GM12878 (cell line): ENCODE measurements around the gene ADAT3. TPM values are rescaled to one million over a fixed set of nuclear protein-coding genes. Genes with fewer than 3 reads are reported as not detected.

Experiments
- ATAC-seq: fragments of 200-7000 bp; cut with Tn5 transposase; 3 replicates; pipeline ENCODE4 v1.9.1; 2020; ENCODE audit warnings: mild to moderate bottlenecking, moderate library complexity
- BruUV-seq: library from RNA; stranded (reverse); fragments of 400-500 nt; replicated peaks from 2 replicates; lab custom pipeline; 2021; lab: Mats Ljungman, UMichigan
- CTCF ChIA-PET: fragments of 300-600 bp; sonication (Branson Sonifier 250); formaldehyde crosslinking; extraction: SDS; loops from one replicate; lab custom pipeline; 2021; ENCODE audit warnings: inconsistent platforms; lab: Yijun Ruan, JAX
- POLR2A ChIA-PET: fragments of 350-600 bp; formaldehyde crosslinking; extraction: SDS; loops from one replicate; lab custom pipeline; 2021; ENCODE audit warnings: inconsistent platforms; lab: Charles Lee
- RAD21 ChIA-PET: fragments of 300-600 bp; sonication (Branson Sonifier 250); formaldehyde crosslinking; loops from one replicate; lab custom pipeline; 2023; ENCODE audit warnings: antibody characterized with exemption; ENCODE audit not compliant: unreplicated experiment; lab: Charles Lee
- SMC1A ChIA-PET: fragments of 300-600 bp; sonication (Branson Sonifier 250); formaldehyde crosslinking; loops from one replicate; lab custom pipeline; 2023; ENCODE audit not compliant: unreplicated experiment, uncharacterized antibody; lab: Charles Lee
- DNase-seq: peaks from one replicate; pipeline ENCODE4 v3.0.0-alpha.2; 2011; ENCODE audit warnings: low read depth, low spot score
- FAIRE-seq: peaks from 3 replicates; lab custom pipeline; 2011; peaks lifted over from hg19 to GRCh38; lab: Jason Lieb, UNC
- H2AFZ ChIP-seq: 2 replicates; pipeline ENCODE4 v1.6.0; 2011; ENCODE audit warnings: low read depth, low read length, control low read depth; ENCODE audit not compliant: control insufficient read depth
- H3K27ac ChIP-seq: 2 replicates; pipeline ENCODE4 v1.5.1; 2011; ENCODE audit warnings: control low read depth; ENCODE audit not compliant: control insufficient read depth, insufficient read depth
- H3K27me3 ChIP-seq, 2 experiments: replicated peaks in 1 of 2; 2 replicates each; pipeline versions ENCODE4 v1.6.0 to v1.6.1; 2011; ENCODE audit warnings: low read length in 1 of 2; ENCODE audit not compliant: control insufficient read depth in 2 of 2, insufficient read depth in 2 of 2
- H3K36me3 ChIP-seq, 2 experiments: 2 replicates each; pipeline ENCODE4 v1.5.1; 2011; ENCODE audit warnings: low read length in 1 of 2; ENCODE audit not compliant: control insufficient read depth in 2 of 2, insufficient read depth in 2 of 2
- H3K4me1 ChIP-seq: 2 replicates; pipeline ENCODE4 v1.6.1; 2011; ENCODE audit warnings: mild to moderate bottlenecking, low read length, moderate library complexity, mixed read lengths; ENCODE audit not compliant: control insufficient read depth, insufficient read depth
- H3K4me2 ChIP-seq: 2 replicates; pipeline ENCODE4 v1.6.0; 2011; ENCODE audit warnings: control low read depth; ENCODE audit not compliant: control insufficient read depth, insufficient read depth
- H3K4me3 ChIP-seq: fragments of 200-600 bp; sonication (generic); 2 replicates; pipeline ENCODE4 v1.5.1; 2016
- H3K79me2 ChIP-seq: 2 replicates; pipeline ENCODE4 v1.6.0; 2011; ENCODE audit warnings: low read length; ENCODE audit not compliant: control insufficient read depth, insufficient read depth
- H3K9ac ChIP-seq: 2 replicates; pipeline ENCODE4 v1.8.0; 2011; ENCODE audit warnings: low read length, control low read depth, mixed read lengths; ENCODE audit not compliant: control insufficient read depth, insufficient read depth
- H3K9me3 ChIP-seq: replicated peaks from 3 replicates; pipeline ENCODE4 v1.5.1; 2011; ENCODE audit warnings: mild to moderate bottlenecking, low read length; ENCODE audit not compliant: control insufficient read depth, insufficient read depth
- H4K20me1 ChIP-seq: 2 replicates; pipeline ENCODE4 v1.6.0; 2011; ENCODE audit not compliant: control insufficient read depth, insufficient read depth
- ATF2 ChIP-seq: IDR thresholded peaks from 2 replicates; pipeline ENCODE4 v1.6.1; 2012; ENCODE audit warnings: low read length, inconsistent platforms
- CEBPB ChIP-seq, 2 experiments: fragments of 150-350 bp in 1 of 2; IDR thresholded peaks; 2 replicates each; pipeline ENCODE4 v1.6.1; 2012 to 2014; ENCODE audit warnings: low read depth in 2 of 2, low read length in 2 of 2, borderline replicate concordance in 1 of 2, inconsistent platforms in 1 of 2
- E2F4 ChIP-seq: IDR thresholded peaks from 2 replicates; pipeline ENCODE4 v1.6.1; 2012; ENCODE audit warnings: low read depth, low read length, improper control_type of control experiment
- KDM1A ChIP-seq: fragments of 200-600 bp; sonication (generic); IDR thresholded peaks from 2 replicates; pipeline ENCODE4 v1.6.1; 2016; ENCODE audit warnings: borderline replicate concordance
- MEF2B ChIP-seq: fragments of 450-650 bp; IDR thresholded peaks from 2 replicates; pipeline ENCODE4 v1.6.1; 2018; ENCODE audit warnings: mild to moderate bottlenecking, moderate library complexity; ENCODE audit not compliant: partially characterized antibody, poor library complexity, severe bottlenecking
- MTA2 ChIP-seq: fragments of 450-650 bp; IDR thresholded peaks from 2 replicates; pipeline ENCODE4 v1.6.1; 2016; ENCODE audit warnings: low read depth, mild to moderate bottlenecking, moderate library complexity
- MYB ChIP-seq: fragments of 150-350 bp; IDR thresholded peaks from 2 replicates; pipeline ENCODE4 v1.6.1; 2014; ENCODE audit warnings: mild to moderate bottlenecking, low read depth, low read length, borderline replicate concordance
- POLR2AphosphoS5 ChIP-seq: IDR thresholded peaks from 2 replicates; pipeline ENCODE4 v1.6.1; 2011; ENCODE audit warnings: mild to moderate bottlenecking, low read length, inconsistent platforms
- RCOR1 ChIP-seq: conservative IDR thresholded peaks from 2 replicates; pipeline ENCODE4 v1.6.1; 2012; ENCODE audit warnings: low read depth, low read length, improper control_type of control experiment
- SIN3A ChIP-seq: IDR thresholded peaks from 2 replicates; pipeline ENCODE4 v1.6.1; 2012; ENCODE audit warnings: low read depth, low read length, improper control_type of control experiment
- SMARCA5 ChIP-seq: fragments of 450-650 bp; IDR thresholded peaks from 2 replicates; pipeline ENCODE4 v1.6.1; 2017; ENCODE audit warnings: mild to moderate bottlenecking
- SREBF2 ChIP-seq: IDR thresholded peaks from 2 replicates; pipeline ENCODE4 v1.6.1; 2012; ENCODE audit warnings: mild to moderate bottlenecking, low read length
- STAT1 ChIP-seq: fragments of 450-650 bp; conservative IDR thresholded peaks from 2 replicates; pipeline ENCODE4 v1.6.1; 2014; ENCODE audit warnings: antibody characterized with exemption, mild to moderate bottlenecking
- TBL1XR1 ChIP-seq: IDR thresholded peaks from 2 replicates; pipeline ENCODE4 v1.6.1; 2012; ENCODE audit warnings: low read depth, low read length, improper control_type of control experiment
- YBX1 ChIP-seq: fragments of 450-650 bp; IDR thresholded peaks from 2 replicates; pipeline ENCODE4 v1.6.1; 2016; ENCODE audit warnings: antibody characterized with exemption
- ZBED1 ChIP-seq: IDR thresholded peaks from 2 replicates; pipeline ENCODE4 v1.6.1; 2016; ENCODE audit warnings: borderline replicate concordance
- ZSCAN29 ChIP-seq: fragments of 450-650 bp; IDR thresholded peaks from 2 replicates; pipeline ENCODE4 v1.6.1; 2017; ENCODE audit warnings: mild to moderate bottlenecking, moderate library complexity
- WGBS: methylation state at CpG from one replicate; pipeline ENCODE4 v1.1.6; 2016; ENCODE audit warnings: low lambda C conversion rate; ENCODE audit not compliant: insufficient replicate concordance, insufficient coverage; ENCODE audit errors: missing lambda C conversion rate; 5-methylcytosine and 5-hydroxymethylcytosine counted together
- in situ Hi-C: fragments of 300-500 bp; cut with MboI; formaldehyde crosslinking; loops from 9 replicates; pipeline ENCODE4 v1.14.3; 2018; ENCODE audit warnings: mixed read lengths
- intact Hi-C: fragments of 100-400 bp; cut with micrococcal nuclease; formaldehyde crosslinking; loops from one replicate; pipeline ENCODE4 v1.14.2; 2022; ENCODE audit not compliant: unreplicated experiment
- polyA plus RNA-seq, 11 experiments: library from polyadenylated mRNA; depleted of rRNA in 4 of 11; unstranded in 6 of 11; stranded (reverse) in 5 of 11; fragments of >200 nt; fragmentation: Nextera tagmentation in 4 of 11; fragmentation: Illumina TruSeq in 1 of 11; extraction: Ambion mirVana in 4 of 11; extraction: Trizol in 1 of 11; gene quantifications; 1 replicate in 1 of 11; 2 replicates in 10 of 11; pipeline versions ENCODE4 v1.2.1 to v1.2.3, GENCODE V29; 2011 to 2016; ENCODE audit warnings: inconsistent platforms in 2 of 11, missing spikeins in 2 of 11, low read depth in 1 of 11
- total RNA-seq, 4 experiments: library from RNA; depleted of rRNA in 3 of 4; stranded (reverse); fragments of >200 nt in 3 of 4; fragmentation: Illumina TruSeq in 1 of 4; extraction: Trizol in 1 of 4; gene quantifications; 2 replicates each; pipeline versions ENCODE4 v1.2.1 to v1.2.3, GENCODE V29; 2013 to 2021
- TF ChIP-seq, protein P1 (sequence below): fragments of 450-650 bp; formaldehyde crosslinking; IDR thresholded peaks from 2 replicates; pipeline ENCODE4 v1.4.0; 2020; ENCODE audit warnings: mild to moderate bottlenecking, moderate library complexity

ADAT3 gene
- total and polyA plus RNA-seq, 10 of the 15 experiments (the other 5 are each of a cell fraction or from before 2014, with no cell fraction given), result 0.27 to 11.8 (median 7.7) TPM; not detected in 3

GRCh38 chr19:1856698-1857603, 48.2 kb upstream of the ADAT3 start:
- FAIRE-seq, result peak; percentile 72
- Histone ChIP-seq H3K9me3 (no peaks in the 10 kb centered on the region), H4K20me1 (peaks cover 7% of the 10 kb centered on the region; the same call in 1 of the 2 replicates), H3K27ac (peak overlapping the region; percentile 87), H3K4me3 (peak overlapping the region; percentile 82), H3K4me1 (peaks cover 24% of the 10 kb centered on the region), H3K9ac (peak overlapping the region; percentile 80), H3K36me3 (peaks cover 0 to 1% of the 10 kb centered on the region in 2 experiments; a peak in 2 of 4 replicates), H3K27me3 (no peaks in the 10 kb centered on the region), H3K4me2 (peak overlapping the region; percentile 97), H3K79me2 (peaks cover 82% of the 10 kb centered on the region), H2AFZ (peak overlapping the region; percentile 61)
- DNase-seq, result no peak
- in situ Hi-C loops, result loop anchor here (25.0 kb wide), 1 partner anchor 1505 kb away; the partner anchor contains the start of gene NFIC
- intact Hi-C loops, result no loop called here
- ChIA-PET POLR2A (interaction anchor here (0.6 to 2.6 kb wide), 6 partner anchors 8 to 238 kb away, joined by 3 to 15 read pairs (median 6); partner anchors contain the start of genes ADAT3 and SCAMP4), SMC1A (interaction anchor here (1.2 kb wide), 1 partner anchor 41 kb away, joined by 4 read pairs; no protein-coding TSS in a partner anchor), CTCF (interaction anchor here (0.9 to 2.8 kb wide), 3 partner anchors 8 to 86 kb away, joined by 3 to 11 read pairs (median 3); partner anchors contain the start of gene REXO1), RAD21 (interaction anchor here (0.7 to 1.6 kb wide), 4 partner anchors 8 to 195 kb away, joined by 3 to 6 read pairs (median 4); no protein-coding TSS in a partner anchor)
- 2% methylated on average over 56 of the region's 73 CpGs for WGBS
- BruUV-seq, result no TSS peak
- ATAC-seq, result peak; percentile 63
- TF ChIP-seq, protein P1, sequence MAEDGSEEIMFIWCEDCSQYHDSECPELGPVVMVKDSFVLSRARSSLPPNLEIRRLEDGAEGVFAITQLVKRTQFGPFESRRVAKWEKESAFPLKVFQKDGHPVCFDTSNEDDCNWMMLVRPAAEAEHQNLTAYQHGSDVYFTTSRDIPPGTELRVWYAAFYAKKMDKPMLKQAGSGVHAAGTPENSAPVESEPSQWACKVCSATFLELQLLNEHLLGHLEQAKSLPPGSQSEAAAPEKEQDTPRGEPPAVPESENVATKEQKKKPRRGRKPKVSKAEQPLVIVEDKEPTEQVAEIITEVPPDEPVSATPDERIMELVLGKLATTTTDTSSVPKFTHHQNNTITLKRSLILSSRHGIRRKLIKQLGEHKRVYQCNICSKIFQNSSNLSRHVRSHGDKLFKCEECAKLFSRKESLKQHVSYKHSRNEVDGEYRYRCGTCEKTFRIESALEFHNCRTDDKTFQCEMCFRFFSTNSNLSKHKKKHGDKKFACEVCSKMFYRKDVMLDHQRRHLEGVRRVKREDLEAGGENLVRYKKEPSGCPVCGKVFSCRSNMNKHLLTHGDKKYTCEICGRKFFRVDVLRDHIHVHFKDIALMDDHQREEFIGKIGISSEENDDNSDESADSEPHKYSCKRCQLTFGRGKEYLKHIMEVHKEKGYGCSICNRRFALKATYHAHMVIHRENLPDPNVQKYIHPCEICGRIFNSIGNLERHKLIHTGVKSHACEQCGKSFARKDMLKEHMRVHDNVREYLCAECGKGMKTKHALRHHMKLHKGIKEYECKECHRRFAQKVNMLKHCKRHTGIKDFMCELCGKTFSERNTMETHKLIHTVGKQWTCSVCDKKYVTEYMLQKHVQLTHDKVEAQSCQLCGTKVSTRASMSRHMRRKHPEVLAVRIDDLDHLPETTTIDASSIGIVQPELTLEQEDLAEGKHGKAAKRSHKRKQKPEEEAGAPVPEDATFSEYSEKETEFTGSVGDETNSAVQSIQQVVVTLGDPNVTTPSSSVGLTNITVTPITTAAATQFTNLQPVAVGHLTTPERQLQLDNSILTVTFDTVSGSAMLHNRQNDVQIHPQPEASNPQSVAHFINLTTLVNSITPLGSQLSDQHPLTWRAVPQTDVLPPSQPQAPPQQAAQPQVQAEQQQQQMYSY (CRISPR knock-in tag), result no peak
- TF ChIP-seq ZSCAN29 (no peak), KDM1A (no peak), ZBED1 (no peak), STAT1 (no peak), SREBF2 (no peak), YBX1 (no peak), MTA2 (no peak), RCOR1 (no peak), POLR2AphosphoS5 (peak; percentile 48; the same call in 1 of the 2 replicates), MEF2B (no peak), MYB (no peak), TBL1XR1 (no peak), SIN3A (peak; percentile 35; the same call in 1 of the 2 replicates), E2F4 (no peak), ATF2 (no peak), SMARCA5 (peak; percentile 34), CEBPB (IDR thresholded peaks at IDR 0.05; ENCODE audit: borderline replicate concordance in 1 of 2, low read depth in 2 of 2, low read length in 2 of 2) (no peak)
